ENCODE data around the gene LINC00305.

Gene LINC00305

DNA sequence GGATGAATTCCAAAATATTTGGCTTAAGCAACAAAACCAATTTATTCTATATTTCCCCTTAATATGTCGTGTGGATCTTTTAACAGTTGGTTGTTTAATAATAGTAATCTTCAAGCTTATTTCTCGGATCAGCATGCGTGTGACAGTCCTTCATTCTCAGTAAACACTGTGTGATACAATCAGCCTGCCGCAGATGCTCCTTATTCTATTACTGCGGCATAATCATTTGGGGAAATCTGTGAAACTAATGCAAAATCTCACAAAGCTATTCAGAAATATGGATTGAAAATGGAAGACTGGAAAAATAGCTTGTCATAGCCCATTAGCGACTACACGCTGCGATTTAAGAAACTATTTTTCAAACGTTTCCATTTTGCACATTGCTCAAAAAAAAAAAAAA, 36.9 kb downstream of the LINC00305 start:
- DNase-seq: no peak

DNA sequence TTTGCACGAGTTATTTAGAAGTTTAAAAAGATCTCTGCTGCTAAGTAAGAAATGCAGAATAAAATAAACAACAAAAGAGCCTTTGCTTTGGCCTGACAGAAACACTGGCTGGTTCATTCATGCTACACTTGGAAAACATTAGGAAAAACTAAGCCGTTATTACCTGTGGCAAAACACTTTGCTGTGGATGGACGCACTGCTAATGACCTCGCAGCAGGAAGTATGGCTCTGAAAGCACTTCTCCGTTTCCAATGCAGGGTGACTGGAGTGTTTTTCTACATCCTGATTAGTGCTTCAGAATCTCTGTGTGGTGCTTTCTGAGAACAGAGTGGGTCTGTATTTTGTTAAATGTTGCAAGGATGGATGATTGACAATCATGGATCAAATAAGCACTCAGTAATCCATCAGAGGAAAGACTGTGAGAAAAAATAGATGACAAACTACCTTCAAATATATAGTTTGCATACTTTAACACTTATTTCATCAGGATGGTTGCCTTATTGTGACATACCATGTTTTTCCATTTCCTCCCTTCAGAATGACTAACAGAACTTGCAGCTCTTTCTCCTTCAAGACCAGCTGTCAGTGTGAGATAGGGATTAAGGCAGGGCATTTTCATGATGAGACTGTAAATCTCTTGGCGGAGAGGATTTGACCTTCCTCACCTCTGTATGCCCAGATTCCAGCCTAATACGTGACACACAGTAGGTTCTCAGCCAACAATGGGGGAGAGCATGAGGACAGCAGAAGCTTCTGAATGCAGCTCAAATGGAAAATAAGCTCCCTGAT, 38.0 kb downstream of the LINC00305 start:
- no peak for DNase-seq

DNA sequence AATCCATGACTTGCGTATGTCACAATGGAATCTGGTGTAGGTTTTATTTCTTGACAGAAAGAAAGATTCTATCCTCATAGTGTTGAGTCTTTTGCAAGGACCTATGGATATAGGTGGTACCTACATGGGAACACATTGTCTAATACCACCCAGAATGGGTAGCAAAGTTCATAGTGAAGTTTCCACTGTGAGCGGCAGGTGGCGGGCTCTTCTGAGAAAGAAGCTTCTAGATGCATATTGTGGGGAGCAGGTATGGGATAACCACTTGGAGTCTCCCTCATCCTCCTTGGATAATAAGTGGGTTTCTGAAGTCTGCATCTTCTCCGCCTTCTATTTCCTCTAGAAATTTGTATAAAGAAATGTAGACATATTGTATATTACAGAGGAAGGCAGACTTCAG, 44.9 kb downstream of the LINC00305 start:
- DNase-seq: no peak

DNA sequence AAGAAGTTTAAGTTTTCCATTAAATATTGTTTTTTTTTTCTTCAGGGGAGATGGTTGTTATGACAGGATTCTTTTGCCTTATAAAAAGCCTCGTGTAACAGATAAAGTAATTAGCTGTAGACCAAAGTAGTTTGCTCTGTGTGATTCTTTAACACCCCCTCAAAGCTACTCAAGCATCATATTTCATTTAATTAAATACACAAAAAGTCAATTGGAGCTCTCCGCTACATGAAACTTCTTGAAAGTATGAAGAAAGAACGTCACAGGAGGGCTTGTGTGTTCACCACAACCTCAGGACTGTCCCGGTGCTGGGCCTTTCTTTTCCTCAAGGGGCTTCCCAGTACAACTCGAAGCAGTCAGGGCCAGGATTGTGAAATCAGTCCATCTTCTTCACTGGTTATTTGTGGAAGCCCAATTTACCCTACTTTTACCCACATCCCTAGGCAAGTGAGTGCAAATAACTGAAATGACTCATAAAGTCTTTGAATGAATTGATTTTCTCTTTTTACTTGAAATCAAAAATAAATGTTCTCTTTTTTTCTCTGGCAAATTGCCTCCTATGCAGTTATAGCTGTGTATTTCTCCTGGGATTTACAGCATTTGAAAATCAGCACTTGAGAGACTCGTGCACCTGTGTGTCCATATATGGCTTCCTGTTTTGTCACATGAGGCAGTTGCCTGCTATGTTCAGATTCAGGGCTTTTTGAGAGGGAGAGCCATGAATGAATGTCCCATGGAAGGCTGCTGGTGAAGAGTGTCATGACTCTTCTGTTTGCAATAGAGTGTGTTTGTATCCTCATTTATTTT, 48.6 kb downstream of the LINC00305 start:
- no peak for DNase-seq

DNA sequence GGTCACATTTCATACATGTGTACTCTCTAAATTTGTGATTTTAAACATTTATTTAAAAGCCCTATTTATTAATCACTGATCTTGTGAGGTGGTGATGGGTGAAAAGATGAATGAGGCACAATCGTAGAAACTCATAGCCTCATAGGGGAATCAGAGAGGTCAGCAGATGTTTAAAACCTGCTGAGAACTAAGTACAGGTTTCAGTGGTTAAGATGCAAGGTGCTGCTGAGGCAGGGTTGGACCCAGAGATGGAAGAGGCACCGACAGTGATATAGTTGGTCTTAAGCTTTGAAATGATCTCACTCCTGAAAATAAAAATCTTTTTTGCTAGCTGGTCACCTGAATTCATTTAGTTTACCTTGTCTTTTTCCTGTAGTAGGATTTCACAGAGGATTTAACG, 49.6 kb downstream of the LINC00305 start:
- DNase-seq: no peak

DNA sequence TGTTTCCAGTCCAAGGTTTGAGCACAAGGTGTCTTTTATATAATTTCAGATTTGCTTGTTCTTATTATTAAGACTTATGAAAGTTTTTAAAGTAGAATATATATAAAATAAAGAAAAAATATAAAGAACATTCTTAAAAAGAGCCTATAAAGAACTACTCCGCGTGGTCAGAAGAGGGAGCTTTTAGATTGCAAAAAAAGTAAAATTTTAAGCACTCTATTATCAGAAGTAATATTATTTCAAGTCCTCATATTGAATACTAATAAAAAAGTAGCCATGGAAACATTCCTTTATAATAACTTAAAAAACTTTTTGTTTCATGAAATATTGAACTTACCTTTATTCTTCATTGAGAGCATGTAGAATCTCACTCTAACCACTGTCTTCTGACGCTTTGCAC, 51.4 kb downstream of the LINC00305 start:
- DNase-seq: no peak

DNA sequence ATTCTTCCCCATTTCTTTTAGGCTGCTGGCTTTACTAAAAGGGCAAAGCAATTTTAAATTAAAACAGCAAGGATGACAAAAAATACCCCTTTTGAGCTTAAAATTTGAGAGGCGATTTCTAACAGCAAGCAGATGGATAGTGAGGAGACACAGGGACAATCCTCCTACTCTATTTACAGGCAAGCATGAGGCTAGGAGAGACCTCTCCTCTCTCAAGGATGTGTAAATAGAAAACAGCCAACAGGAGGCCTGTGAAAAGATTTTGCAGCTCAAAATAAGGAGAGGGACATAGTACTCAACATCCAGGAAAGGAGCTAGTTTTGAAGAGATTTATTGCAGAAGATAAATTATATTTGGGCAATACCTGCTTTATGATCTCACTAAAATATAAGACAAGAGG, 53.8 kb downstream of the LINC00305 start:
- DNase-seq: no peak

DNA sequence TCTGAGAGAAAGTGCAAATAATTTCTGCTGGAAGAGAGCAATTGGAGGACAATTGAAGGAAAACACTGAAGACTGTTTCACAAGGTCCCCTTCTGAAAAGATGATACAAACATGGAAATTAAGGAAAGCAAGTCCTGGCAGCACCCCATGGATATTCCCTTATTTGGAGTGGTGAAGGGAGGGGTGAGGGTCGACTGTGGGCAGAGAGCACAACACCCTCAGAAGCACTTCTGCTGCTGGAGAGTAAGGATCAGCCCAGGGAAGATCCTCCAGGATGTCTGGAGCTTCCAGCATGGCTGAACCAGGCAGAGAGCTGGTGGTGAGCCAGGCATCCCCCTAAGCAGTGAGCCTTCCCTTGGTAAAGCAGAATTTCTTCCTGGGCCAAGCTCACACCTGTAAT, 54.7 kb downstream of the LINC00305 start:
- no peak for DNase-seq

DNA sequence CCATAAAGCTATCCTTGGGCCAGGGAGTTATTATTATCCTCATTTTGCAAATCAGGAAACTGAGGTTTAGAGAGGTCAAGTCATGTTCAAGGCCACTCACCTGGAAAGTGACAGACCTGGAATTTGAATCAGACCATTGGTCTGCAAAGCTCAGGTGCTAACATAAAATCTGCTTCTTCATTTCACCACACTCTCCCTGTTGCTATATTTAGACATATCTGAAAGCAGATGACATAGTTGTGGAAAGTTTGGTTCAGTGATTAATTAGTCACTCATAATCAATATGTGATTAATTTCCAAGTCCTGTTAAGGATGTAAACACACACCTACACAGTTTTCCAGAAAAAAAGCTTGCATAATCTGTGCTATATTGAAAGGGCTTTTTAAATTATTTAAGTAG, 57.4 kb downstream of the LINC00305 start:
- DNase-seq: no peak

DNA sequence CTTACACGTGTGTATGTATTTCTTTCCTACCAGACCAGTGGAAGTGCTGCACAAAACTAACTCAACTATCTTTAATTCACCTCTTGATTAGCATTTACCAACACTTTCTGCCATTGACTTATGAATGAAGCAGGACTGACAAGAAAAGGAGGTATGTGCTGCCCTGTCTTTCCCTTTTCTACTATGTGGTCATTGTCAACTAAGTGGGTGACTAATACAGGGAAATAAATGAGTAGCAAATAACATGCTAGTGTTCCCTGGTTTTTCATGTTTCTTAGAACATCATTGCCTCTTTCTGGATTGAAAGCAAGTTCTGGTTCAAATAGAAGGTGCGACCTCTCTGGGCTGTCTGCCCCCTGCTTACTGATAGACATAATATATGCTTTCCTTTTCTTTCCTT, 58.0 kb downstream of the LINC00305 start:
- no peak for DNase-seq

DNA sequence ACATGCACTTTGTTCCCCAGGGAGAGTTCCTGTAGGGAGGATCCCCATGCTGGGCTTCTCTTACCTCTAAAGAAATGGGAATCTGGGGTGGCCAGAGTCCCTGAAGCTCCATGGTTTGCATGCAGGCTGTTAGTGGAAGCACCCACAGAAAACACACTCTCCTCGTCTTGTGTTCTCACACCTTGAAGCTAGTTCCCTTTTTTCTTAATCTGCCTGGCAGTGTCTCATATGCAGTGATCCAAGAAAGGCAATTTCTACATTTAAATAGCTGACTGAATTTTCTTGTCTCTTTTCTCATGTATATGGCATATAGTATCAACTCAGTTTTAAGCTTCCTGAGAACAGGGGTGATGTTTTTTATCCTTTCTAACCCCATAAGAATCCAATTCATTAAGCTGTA, 65.0 kb downstream of the LINC00305 start:
- no peak for DNase-seq

DNA sequence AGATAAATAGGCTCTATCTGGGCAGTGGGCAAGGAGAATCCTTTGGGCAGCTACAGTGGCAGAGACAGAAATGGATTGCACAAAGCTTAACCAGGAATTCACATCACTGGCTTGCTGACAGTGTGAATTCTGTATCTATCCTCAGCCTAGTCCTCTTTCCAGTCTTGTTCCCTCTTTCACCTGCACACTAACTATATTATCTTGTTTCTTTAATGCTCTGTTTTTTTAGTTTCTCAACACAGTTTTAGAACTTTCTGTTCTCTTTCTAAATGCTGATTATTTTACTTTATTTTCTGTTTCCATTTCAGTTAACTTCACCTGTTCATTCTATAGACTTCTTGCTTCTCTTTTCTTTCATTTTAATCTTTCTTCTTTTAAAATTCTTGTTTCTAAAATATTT, 66.4 kb downstream of the LINC00305 start:
- no peak for DNase-seq

DNA sequence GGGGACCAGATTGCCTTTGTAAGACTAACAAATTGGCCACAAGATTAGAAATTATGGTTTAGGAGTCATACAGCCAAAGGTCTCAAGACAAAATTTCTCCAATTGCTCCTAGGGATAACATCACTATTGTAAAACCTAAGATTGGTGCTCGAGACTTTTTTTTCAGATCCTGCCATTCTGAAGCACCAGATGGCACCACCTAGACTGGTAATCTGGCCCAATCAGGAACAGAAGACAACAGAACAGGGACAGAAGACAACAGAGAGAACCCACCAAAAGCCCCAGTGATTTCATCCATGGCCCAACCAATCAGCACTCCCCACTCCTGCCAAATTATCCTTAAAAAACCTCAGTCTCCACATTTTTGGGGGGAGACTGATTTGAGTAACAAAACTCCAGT, 66.8 kb downstream of the LINC00305 start:
- no peak for DNase-seq

DNA sequence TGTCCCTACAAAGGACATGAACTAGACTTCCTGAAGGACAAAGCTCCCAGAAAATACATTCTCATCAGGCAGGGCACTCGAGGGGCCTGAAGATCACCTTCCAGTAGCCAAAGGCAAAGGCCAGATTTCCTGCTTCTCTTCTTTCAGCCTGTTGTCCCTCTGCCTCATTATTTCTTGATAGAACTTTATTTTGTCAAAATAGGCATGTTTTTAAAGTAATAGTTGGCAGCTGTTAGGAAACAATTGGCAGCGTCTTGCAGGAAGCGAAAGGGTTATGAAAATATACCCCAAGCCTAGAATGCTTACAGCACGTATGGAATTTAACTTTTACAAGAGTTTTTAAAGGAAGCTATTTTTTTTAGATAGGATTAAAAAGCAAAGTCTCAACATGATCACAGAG, 74.9 kb downstream of the LINC00305 start:
- no peak for DNase-seq

DNA sequence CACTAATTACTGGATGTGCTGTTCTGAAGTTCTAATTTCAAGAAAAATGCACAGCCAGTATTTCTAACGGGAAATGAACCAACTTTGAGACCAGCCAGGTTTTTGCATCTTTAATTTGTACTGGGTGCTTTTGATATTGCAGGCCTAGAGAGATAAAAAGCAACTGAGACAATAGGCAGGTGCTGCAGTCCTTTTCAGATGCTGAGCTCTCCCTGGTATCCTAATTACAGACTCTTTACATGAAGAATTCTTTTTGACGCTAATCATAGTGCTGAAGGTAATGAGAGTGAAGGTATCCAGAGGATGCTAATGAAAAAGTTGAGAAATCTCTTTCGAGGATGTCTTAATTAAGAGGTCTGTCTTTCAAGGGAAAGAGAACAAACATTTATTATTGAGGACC, 93.9 kb downstream of the LINC00305 start:
- DNase-seq: no peak

DNA sequence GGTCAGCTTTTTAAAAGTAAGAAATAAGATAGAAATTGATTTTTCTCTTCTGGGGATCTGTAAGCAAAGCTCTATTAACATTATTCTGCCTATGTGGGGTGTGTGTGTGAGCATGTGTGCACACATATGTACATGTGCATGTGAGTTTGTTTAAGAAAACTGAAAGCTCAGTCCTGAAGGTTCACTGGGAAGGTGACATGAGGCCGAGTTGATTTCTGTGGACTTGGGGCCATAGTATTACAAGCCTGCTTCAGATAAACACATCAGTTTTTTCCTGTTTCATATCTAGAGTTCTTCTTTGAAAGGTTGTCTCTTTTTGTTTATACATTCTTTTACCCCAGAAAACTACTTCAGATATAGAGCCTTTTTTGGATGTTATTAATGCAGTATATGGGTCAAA, 95.6 kb downstream of the LINC00305 start:
- DNase-seq: no peak

DNA sequence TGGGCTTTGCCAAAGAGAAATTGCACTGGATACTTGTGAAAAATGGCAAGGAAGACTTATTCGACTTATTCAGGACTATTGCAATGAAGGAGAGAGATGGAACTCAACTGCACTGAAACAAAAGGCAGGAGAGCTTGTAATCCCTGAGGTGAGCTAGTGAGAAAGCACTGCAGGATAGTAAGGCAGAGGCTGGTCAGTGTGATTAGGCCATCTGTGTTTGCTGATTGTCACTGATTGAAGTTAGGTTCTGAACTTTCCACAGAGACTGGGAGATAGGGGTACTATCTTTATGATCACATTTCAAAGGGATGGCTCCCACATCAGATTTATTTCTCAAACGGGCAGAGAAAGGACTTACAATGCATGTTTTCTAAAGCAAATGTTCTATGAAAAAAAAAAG, 96.1 kb downstream of the LINC00305 start:
- DNase-seq: no peak

DNA sequence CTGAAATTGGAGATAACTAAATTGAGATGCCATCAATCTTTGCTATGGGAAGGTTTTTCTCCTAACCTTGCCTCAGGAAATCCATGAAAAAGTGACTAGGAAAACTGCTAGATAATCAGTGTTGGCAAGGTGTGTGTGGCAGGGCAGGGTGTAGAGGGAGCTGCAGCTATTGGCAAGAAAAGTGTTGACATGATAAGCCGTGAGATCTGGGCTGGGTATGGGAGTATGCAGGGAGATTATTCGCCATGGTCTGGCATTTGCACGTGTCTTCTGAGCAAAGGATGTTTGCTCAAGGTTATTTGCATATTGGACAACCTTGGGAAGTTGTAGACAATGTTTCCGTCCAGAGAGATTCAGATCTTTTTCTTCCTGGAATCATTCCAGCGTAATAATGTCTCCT, 104.3 kb downstream of the LINC00305 start:
- no peak for DNase-seq

DNA sequence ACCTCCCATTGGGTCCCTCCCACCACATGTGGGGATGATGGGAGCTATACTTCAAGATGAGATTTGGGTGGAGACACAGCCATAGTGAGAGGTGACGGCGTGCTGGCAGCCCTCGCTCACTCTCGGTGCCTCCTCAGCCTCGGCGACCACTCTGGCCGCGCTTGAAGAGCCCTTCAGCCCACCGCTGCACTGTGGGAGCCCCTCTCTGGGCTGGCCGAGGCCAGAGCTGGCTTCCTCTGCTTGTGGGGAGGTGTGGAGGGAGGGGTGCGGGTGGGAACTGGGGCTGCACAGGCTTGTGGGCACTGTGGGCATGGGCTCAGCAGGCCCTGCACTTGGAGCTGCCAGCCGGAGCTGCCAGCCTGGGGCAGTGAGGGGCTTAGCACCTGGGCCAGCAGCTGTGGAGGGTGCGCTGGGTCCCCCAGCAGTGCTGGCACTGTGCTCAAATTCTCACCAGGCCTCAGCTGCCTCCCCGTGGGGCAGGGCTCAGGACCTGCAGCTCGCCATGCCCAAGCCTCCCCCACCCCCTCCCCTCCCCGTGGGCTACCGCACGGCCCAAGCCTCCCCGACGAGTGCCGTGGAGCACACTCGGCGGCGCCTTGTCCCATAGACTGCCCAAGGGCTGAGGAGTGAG, 106.0 kb downstream of the LINC00305 start:
- DNase-seq: no peak

DNA sequence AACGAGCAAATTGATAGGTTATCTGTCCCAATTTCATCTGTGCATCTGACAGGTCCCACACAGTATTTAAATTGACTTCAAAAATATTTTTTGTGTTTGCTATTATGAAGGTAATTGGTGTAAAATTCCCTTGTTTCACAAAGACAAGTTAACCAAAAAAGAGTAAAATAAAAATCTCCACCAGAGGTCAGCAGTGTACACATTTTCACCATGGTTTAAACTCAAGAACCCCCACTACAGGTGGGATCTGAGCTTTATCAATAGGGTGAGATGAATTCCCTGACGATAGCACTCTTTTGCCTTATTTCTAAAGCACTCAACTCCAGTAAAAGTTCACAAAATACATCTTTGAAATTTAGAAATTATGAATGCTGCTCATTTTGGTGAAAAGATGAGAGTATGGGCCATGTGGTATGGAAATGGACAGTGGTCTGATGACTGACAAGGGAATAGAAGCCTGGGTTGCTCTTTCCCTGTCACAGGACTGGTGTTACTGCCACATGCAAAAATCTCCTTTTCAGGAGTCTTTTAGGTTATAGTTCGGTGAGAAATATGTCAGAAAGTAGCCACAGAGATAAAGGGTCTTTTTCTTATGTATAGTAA, 111.0 kb downstream of the LINC00305 start:
- DNase-seq: no peak

DNA sequence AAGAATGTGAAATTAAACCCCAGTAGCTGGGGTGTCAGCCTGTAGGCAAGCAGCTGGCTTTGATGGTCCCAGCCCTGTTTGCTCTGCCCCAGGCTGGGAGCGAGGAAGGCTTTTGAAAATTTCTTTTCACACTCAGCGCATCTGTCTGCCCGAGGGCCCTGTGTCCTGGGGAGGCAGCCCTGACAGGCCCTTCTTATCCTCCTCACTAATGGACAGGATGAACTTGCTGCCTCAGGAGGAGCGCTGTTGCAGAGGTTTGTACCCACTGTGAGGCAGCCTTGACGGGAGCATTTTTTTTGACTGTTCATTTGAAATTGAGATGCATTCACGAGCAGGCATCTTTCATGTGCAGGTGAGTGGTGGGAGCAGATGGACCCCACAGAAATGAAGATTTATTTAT, 116.6 kb downstream of the LINC00305 start:
- DNase-seq: no peak

DNA sequence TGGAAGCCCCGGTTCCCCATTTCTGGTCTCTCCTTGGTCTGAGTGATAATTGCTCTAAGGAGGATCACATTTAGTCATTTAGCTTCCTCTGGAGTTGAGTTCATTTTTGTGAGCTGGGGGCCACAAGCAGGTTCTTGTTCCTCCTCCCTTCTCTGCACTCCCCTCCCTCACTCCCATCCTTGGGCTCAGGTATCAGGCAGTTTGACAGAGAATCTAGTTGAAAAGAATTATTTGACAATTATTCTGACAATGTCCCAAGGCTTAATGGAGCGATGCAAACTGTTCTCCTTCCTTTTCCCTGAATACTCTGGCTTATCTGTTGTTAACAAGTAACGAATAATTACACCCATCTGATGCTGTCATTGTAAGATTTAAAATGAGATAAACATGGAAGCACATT, 117.5 kb downstream of the LINC00305 start:
- no peak for DNase-seq
